Nephron (organoid): ENCODE measurements around the gene IQCK.

Source experiments
- H3K27ac Mint-ChIP-seq, 3 experiments: 2 replicates each; pipeline ENCODE4 v1.8.0; 2020; ENCODE audit warnings: mixed read lengths in 3 of 3, mild to moderate bottlenecking in 2 of 3, moderate library complexity in 1 of 3
- H3K27me3 Mint-ChIP-seq: 2 replicates; pipeline ENCODE4 v1.8.0; 2021; ENCODE audit warnings: low read depth, mild to moderate bottlenecking, moderate library complexity, mixed read lengths
- H3K36me3 Mint-ChIP-seq: 2 replicates; pipeline ENCODE4 v1.8.0; 2020; ENCODE audit warnings: low read depth, mixed read lengths
- H3K4me1 Mint-ChIP-seq: 2 replicates; pipeline ENCODE4 v1.8.0; 2020; ENCODE audit warnings: mixed read lengths
- H3K4me3 Mint-ChIP-seq, 3 experiments: 2 replicates each; pipeline ENCODE4 v1.8.0; 2020; ENCODE audit warnings: mild to moderate bottlenecking in 3 of 3, mixed read lengths in 3 of 3, moderate library complexity in 2 of 3
- H3K9me3 Mint-ChIP-seq: 2 replicates; pipeline ENCODE4 v1.8.0; 2020; ENCODE audit warnings: mixed read lengths
- TF ChIP-seq, protein P1 (sequence below), 3 experiments: fragments of 200-600 bp; sonication (generic); IDR thresholded peaks; one replicate each; pipeline ENCODE4 v1.5.0; 2021; ENCODE audit warnings: antibody characterized with exemption in 3 of 3; ENCODE audit not compliant: unreplicated experiment in 3 of 3

The IQCK gene

DNA sequence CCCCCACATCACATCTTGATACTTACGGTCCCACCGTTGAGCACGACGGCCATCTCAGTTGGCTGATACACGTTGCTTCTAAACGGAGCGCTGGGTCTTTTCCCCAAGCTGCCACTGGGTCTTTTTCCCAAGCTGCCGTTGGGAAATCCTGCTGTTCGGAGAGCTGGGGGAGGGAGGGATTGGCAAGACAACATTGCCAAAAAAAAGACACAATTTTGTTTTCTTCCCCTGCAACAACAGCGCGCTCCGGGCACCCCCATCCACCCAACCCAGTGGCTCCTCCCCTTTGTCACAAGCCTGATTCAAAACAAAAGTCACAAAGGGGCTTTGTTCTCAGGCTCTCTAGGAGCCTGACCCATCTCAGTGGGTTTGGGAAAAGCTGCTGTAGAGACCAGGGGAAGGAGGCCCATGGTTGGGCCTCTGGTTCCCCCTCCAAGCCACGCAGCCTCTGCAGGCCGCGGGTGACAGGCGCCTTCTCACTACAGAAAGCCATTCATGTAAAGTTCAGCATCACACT lies 143.8 kb downstream of the IQCK start:
- peak overlapping the region in 1 of 3 experiments; percentile 13 for H3K4me3 Mint-ChIP-seq
- TF ChIP-seq, protein P1, sequence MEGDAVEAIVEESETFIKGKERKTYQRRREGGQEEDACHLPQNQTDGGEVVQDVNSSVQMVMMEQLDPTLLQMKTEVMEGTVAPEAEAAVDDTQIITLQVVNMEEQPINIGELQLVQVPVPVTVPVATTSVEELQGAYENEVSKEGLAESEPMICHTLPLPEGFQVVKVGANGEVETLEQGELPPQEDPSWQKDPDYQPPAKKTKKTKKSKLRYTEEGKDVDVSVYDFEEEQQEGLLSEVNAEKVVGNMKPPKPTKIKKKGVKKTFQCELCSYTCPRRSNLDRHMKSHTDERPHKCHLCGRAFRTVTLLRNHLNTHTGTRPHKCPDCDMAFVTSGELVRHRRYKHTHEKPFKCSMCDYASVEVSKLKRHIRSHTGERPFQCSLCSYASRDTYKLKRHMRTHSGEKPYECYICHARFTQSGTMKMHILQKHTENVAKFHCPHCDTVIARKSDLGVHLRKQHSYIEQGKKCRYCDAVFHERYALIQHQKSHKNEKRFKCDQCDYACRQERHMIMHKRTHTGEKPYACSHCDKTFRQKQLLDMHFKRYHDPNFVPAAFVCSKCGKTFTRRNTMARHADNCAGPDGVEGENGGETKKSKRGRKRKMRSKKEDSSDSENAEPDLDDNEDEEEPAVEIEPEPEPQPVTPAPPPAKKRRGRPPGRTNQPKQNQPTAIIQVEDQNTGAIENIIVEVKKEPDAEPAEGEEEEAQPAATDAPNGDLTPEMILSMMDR (IDR thresholded peaks at IDR 0.05; ENCODE audit: unreplicated experiment in 3 of 3), result no peak
- H3K4me1 Mint-ChIP-seq, result peaks cover 25% of the 10 kb centered on the region
- peak overlapping the region; percentile 48 to 94 (median 93) for H3K27ac Mint-ChIP-seq
- H3K36me3 Mint-ChIP-seq, result peaks cover 60% of the 10 kb centered on the region
- no peaks in the 10 kb centered on the region for H3K27me3 Mint-ChIP-seq
- H3K9me3 Mint-ChIP-seq, result no peaks in the 10 kb centered on the region

GRCh38 chr16:19863990-19864389 lies 145.9 kb downstream of the IQCK start:
- H3K9me3 Mint-ChIP-seq, result no peaks in the 10 kb centered on the region
- H3K36me3 Mint-ChIP-seq, result peaks cover 56% of the 10 kb centered on the region
- TF ChIP-seq, protein P1 (IDR thresholded peaks at IDR 0.05; ENCODE audit: unreplicated experiment in 3 of 3), result no peak
- H3K27ac Mint-ChIP-seq, result no peak overlapping the region
- peaks cover 17% of the 10 kb centered on the region for H3K4me1 Mint-ChIP-seq
- H3K27me3 Mint-ChIP-seq, result no peaks in the 10 kb centered on the region
- H3K4me3 Mint-ChIP-seq, result no peak overlapping the region

- H3K27me3 Mint-ChIP-seq, result no peaks in the 10 kb centered on the region
These were observed 146.5 kb downstream of the IQCK start for GRCh38 chr16:19864566-19864965.

GRCh38 chr16:19868421-19868820 lies 150.3 kb downstream of the IQCK start:
- H3K4me3 Mint-ChIP-seq, result no peak overlapping the region
- no peaks in the 10 kb centered on the region for H3K4me1 Mint-ChIP-seq
- no peaks in the 10 kb centered on the region for H3K27me3 Mint-ChIP-seq
- TF ChIP-seq, protein P1 (IDR thresholded peaks at IDR 0.05; ENCODE audit: unreplicated experiment in 3 of 3), result no peak
- no peaks in the 10 kb centered on the region for H3K9me3 Mint-ChIP-seq
- peaks cover 54% of the 10 kb centered on the region for H3K36me3 Mint-ChIP-seq
- H3K27ac Mint-ChIP-seq, result no peak overlapping the region

More at GRCh38 chr16:19864566-19864965, 146.5 kb downstream of the IQCK start:
- H3K27ac Mint-ChIP-seq, result no peak overlapping the region
- peaks cover 53% of the 10 kb centered on the region for H3K36me3 Mint-ChIP-seq
- TF ChIP-seq, protein P1 (IDR thresholded peaks at IDR 0.05; ENCODE audit: unreplicated experiment in 3 of 3), result no peak
- no peak overlapping the region for H3K4me3 Mint-ChIP-seq
- no peaks in the 10 kb centered on the region for H3K9me3 Mint-ChIP-seq
- H3K4me1 Mint-ChIP-seq, result peaks cover 14% of the 10 kb centered on the region

DNA sequence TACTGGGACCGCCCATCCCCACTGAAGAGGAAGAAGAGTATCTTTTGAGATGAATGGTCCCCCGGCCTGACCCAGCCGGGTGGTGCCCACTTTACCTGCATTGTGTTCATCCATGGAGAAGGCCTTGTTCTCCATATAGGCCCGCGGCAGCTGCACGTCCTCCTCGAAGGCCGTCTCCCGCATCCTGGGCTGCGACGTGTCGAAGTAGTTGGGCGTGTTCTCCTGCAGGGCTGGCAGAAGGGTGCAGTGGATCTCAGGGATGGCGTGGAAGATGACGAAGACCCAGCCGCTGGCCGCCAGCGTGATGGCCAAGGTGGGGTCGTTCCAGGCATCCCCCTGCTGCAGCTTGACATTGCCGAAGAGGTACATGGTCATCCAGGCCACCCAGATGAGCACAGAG lies 153.7 kb downstream of the IQCK start:
- H3K27ac Mint-ChIP-seq, result no peak overlapping the region
- H3K4me3 Mint-ChIP-seq, result no peak overlapping the region
- no peaks in the 10 kb centered on the region for H3K9me3 Mint-ChIP-seq
- H3K4me1 Mint-ChIP-seq, result peaks cover 9% of the 10 kb centered on the region
- peaks cover 50% of the 10 kb centered on the region for H3K36me3 Mint-ChIP-seq
- TF ChIP-seq, protein P1 (IDR thresholded peaks at IDR 0.05; ENCODE audit: unreplicated experiment in 3 of 3), result no peak
- H3K27me3 Mint-ChIP-seq, result no peaks in the 10 kb centered on the region

- H3K4me1 Mint-ChIP-seq, result peaks cover 11% of the 10 kb centered on the region
These were observed 154.2 kb downstream of the IQCK start for GRCh38 chr16:19872179-19872863.

More at GRCh38 chr16:19872179-19872863, 154.2 kb downstream of the IQCK start:
- Mint-ChIP-seq H3K27ac (no peak overlapping the region), H3K36me3 (peaks cover 45% of the 10 kb centered on the region), H3K9me3 (no peaks in the 10 kb centered on the region), H3K27me3 (no peaks in the 10 kb centered on the region), H3K4me3 (no peak overlapping the region)
- TF ChIP-seq, protein P1 (IDR thresholded peaks at IDR 0.05; ENCODE audit: unreplicated experiment in 3 of 3), result no peak
